ENCODE measurements around the gene KLRK1.
"Not testable (repeated sequence)": the region's sequence is repeated elsewhere in the genome, so short reads cannot be mapped to it uniquely, and the experiment has no call there.

KLRK1 gene

GRCh38 chr12:10406725-10407124 lies 16.9 kb upstream of the KLRK1 start:
- Histone ChIP-seq H3K4me1 (no peaks in the 10 kb centered on the region), H3K36me3 (no peaks in the 10 kb centered on the region), H3K9me3 (no peaks in the 10 kb centered on the region), H3K27me3 (no peaks in the 10 kb centered on the region), H3K4me3 (ENCODE audit: low read depth, low read length) (no peak overlapping the region)
- no peak for TF ChIP-seq CTCF (IDR thresholded peaks at IDR 0.05; ENCODE audit: low read depth, low read length)
- DNase-seq: no peak

GRCh38 chr12:10405294-10405693 lies 15.5 kb upstream of the KLRK1 start:
- Histone ChIP-seq H3K36me3 (no peaks in the 10 kb centered on the region), H3K4me1 (no peaks in the 10 kb centered on the region)

GRCh38 chr12:10404798-10405197 lies 15.0 kb upstream of the KLRK1 start:
- H3K27me3 ChIP-seq: 0 out of 2 replicates have a peak, but pooled peaks cover 4% of the 10 kb centered on the region
- no peaks in the 10 kb centered on the region for H3K4me1 ChIP-seq
- H3K36me3 ChIP-seq: no peaks in the 10 kb centered on the region
- TF ChIP-seq CTCF (IDR thresholded peaks at IDR 0.05; ENCODE audit: low read depth, low read length): no peak
- no peak overlapping the region for H3K4me3 ChIP-seq (ENCODE audit: low read depth, low read length)
- no peak for DNase-seq
- no peaks in the 10 kb centered on the region for H3K9me3 ChIP-seq

More at GRCh38 chr12:10405294-10405693, 15.5 kb upstream of the KLRK1 start:
- H3K9me3 ChIP-seq: no peaks in the 10 kb centered on the region
- DNase-seq: no peak
- H3K27me3 ChIP-seq: 0 out of 2 replicates have a peak, but pooled peaks cover 4% of the 10 kb centered on the region
- no peak overlapping the region for H3K4me3 ChIP-seq (ENCODE audit: low read depth, low read length)
- no peak for TF ChIP-seq CTCF (IDR thresholded peaks at IDR 0.05; ENCODE audit: low read depth, low read length)

- DNase-seq: no peak
- Histone ChIP-seq H3K36me3 (no peaks in the 10 kb centered on the region), H3K9me3 (no peaks in the 10 kb centered on the region), H3K4me3 (ENCODE audit: low read depth, low read length) (no peak overlapping the region), H3K4me1 (no peaks in the 10 kb centered on the region), H3K27me3 (peaks cover 4% of the 10 kb centered on the region; the same call in 1 of the 2 replicates)
- TF ChIP-seq CTCF (IDR thresholded peaks at IDR 0.05; ENCODE audit: low read depth, low read length): no peak
Measured at GRCh38 chr12:10400829-10401228, 11.0 kb upstream of the KLRK1 start.

- H3K27me3 ChIP-seq: peaks cover 7% of the 10 kb centered on the region; the same call in 1 of the 2 replicates
- no peaks in the 10 kb centered on the region for H3K9me3 ChIP-seq
- no peaks in the 10 kb centered on the region for H3K36me3 ChIP-seq
- no peak for TF ChIP-seq CTCF (IDR thresholded peaks at IDR 0.05; ENCODE audit: low read depth, low read length)
- H3K4me3 ChIP-seq (ENCODE audit: low read depth, low read length): no peak overlapping the region
- no peaks in the 10 kb centered on the region for H3K4me1 ChIP-seq
- DNase-seq: no peak
Measured at GRCh38 chr12:10398168-10398567, 8.3 kb upstream of the KLRK1 start.

GRCh38 chr12:10397296-10397695 lies 7.5 kb upstream of the KLRK1 start:
- H3K27me3 ChIP-seq: peaks cover 7% of the 10 kb centered on the region; the same call in 1 of the 2 replicates
- H3K4me1 ChIP-seq: no peaks in the 10 kb centered on the region
- TF ChIP-seq CTCF (IDR thresholded peaks at IDR 0.05; ENCODE audit: low read depth, low read length): no peak
- H3K36me3 ChIP-seq: no peaks in the 10 kb centered on the region
- no peaks in the 10 kb centered on the region for H3K9me3 ChIP-seq
- no peak overlapping the region for H3K4me3 ChIP-seq (ENCODE audit: low read depth, low read length)
- no peak for DNase-seq

- not testable (repeated sequence) for DNase-seq; H3K4me1 ChIP-seq; H3K9me3 ChIP-seq; H3K36me3 ChIP-seq; H3K27me3 ChIP-seq; H3K4me3 ChIP-seq (ENCODE audit: low read depth, low read length)
Measured at GRCh38 chr12:10396176-10396575, 6.3 kb upstream of the KLRK1 start.

All from BE2C (cell line).